Tibial nerve (tissue), 4 donors: ENCODE results near the gene WFDC10A. TPM values are rescaled to one million over a fixed set of nuclear protein-coding genes. Genes with fewer than 3 reads are reported as not detected.
"Not testable (repeated sequence)": the region's sequence is repeated elsewhere in the genome, so short reads cannot be mapped to it uniquely, and the experiment has no call there.

Experiments used
- DNase-seq, 2 donors: peaks; one replicate each; pipeline ENCODE4 v3.0.0-alpha.2; 2019; ENCODE audit warnings: low spot score in 2 of 2
- H3K27ac ChIP-seq, 4 donors: fragments of 200-600 bp; sonication (generic) in 3 of 4; one replicate each; pipeline ENCODE4 v1.5.1; 2017 to 2019; ENCODE audit warnings: mild to moderate bottlenecking in 1 of 4
- H3K27me3 ChIP-seq, 2 donors: fragments of 200-600 bp; sonication (generic) in 1 of 2; one replicate each; pipeline versions ENCODE4 v1.5.1 to v1.6.0; 2017 to 2019
- H3K36me3 ChIP-seq, 3 donors: fragments of 200-600 bp; sonication (generic); one replicate each; pipeline ENCODE4 v1.5.1; 2018 to 2019
- H3K4me1 ChIP-seq, 4 donors: fragments of 200-600 bp; sonication (generic) in 3 of 4; one replicate each; pipeline ENCODE4 v1.5.1; 2017 to 2019
- H3K4me3 ChIP-seq, 4 donors: fragments of 200-600 bp; sonication (generic) in 3 of 4; one replicate each; pipeline ENCODE4 v1.5.1; 2017 to 2019; ENCODE audit warnings: mild to moderate bottlenecking in 1 of 4, moderate library complexity in 1 of 4
- H3K9me3 ChIP-seq, 4 donors: fragments of 200-600 bp; sonication (generic) in 3 of 4; one replicate each; pipeline ENCODE4 v1.5.1; 2017 to 2019
- EP300 ChIP-seq, 2 donors: sonication (generic); formaldehyde crosslinking; IDR thresholded peaks; one replicate each; pipeline ENCODE4 v1.6.1; 2017; ENCODE audit warnings: antibody characterized with exemption in 2 of 2, mild to moderate bottlenecking in 1 of 2
- POLR2A ChIP-seq, 2 donors: fragments of 450-650 bp; IDR thresholded peaks; one replicate each; pipeline ENCODE4 v1.6.1; 2017; ENCODE audit warnings: antibody characterized with exemption in 2 of 2, mild to moderate bottlenecking in 2 of 2, moderate library complexity in 2 of 2
- WGBS, 2 donors: methylation state at CpG; one replicate each; pipeline ENCODE4 v1.1.5; 2018; 5-methylcytosine and 5-hydroxymethylcytosine counted together
- total RNA-seq, 4 donors: library from RNA; depleted of rRNA; stranded (reverse); fragments of >200 nt; gene quantifications; one replicate each; pipeline ENCODE4 v1.1.0, GENCODE V29; 2016
- TF ChIP-seq, protein P1 (sequence below), 5 experiments: fragments of 200-600 bp in 3 of 5; fragments of 450-650 bp in 2 of 5; sonication (generic) in 3 of 5; IDR thresholded peaks; one replicate each; pipeline ENCODE4 v1.5.1; 2016 to 2019; ENCODE audit warnings: antibody characterized with exemption in 5 of 5, mild to moderate bottlenecking in 3 of 5, moderate library complexity in 2 of 5

WFDC10A gene
- total RNA-seq, 4 donors from 2014 or later: not detected

DNA sequence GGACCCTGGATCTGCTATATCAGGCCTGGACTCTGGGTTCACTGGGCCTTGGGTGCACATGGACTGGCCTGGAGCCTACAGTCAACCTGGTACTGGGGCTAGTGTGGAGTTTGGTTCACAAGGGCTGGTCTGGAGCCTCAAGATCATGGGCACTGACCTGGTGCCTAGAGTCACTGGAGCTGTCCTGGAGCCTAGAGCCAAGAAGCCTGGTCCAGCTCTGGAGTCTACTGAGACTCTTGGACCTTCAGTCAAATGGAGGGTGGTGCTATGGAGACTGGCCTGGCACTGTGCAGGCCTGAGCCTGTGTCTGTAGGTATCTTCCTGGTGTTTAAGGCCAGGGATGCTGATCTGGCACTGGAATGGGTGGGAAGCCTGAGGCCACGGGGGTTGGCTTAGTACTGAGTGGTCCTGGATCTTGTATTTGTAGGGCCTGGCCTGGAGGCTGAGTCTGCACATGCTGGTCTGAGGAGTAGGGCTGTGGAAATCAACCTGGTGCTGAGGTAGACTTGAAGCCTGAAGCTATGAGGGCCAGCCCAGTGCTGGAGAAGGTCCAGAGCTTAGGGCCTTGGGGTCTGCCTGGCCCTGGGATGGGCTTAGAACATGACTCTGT lies 18.0 kb downstream of the WFDC10A start:
- DNase-seq: no peak
- H3K4me1 ChIP-seq: no peaks in the 10 kb centered on the region
- H3K27me3 ChIP-seq: no peaks in the 10 kb centered on the region
- no peaks in the 10 kb centered on the region for H3K36me3 ChIP-seq
- no peak overlapping the region for H3K27ac ChIP-seq
- H3K9me3 ChIP-seq: no peaks in the 10 kb centered on the region
- 57 to 88% methylated on average over 1 of the region's 1 CpG for WGBS, 2 donors
- H3K4me3 ChIP-seq: no peak overlapping the region
- no peak for TF ChIP-seq POLR2A (IDR thresholded peaks at IDR 0.05)
- TF ChIP-seq EP300 (IDR thresholded peaks at IDR 0.05): no peak
- TF ChIP-seq, protein P1, sequence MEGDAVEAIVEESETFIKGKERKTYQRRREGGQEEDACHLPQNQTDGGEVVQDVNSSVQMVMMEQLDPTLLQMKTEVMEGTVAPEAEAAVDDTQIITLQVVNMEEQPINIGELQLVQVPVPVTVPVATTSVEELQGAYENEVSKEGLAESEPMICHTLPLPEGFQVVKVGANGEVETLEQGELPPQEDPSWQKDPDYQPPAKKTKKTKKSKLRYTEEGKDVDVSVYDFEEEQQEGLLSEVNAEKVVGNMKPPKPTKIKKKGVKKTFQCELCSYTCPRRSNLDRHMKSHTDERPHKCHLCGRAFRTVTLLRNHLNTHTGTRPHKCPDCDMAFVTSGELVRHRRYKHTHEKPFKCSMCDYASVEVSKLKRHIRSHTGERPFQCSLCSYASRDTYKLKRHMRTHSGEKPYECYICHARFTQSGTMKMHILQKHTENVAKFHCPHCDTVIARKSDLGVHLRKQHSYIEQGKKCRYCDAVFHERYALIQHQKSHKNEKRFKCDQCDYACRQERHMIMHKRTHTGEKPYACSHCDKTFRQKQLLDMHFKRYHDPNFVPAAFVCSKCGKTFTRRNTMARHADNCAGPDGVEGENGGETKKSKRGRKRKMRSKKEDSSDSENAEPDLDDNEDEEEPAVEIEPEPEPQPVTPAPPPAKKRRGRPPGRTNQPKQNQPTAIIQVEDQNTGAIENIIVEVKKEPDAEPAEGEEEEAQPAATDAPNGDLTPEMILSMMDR (IDR thresholded peaks at IDR 0.05): no peak

DNA sequence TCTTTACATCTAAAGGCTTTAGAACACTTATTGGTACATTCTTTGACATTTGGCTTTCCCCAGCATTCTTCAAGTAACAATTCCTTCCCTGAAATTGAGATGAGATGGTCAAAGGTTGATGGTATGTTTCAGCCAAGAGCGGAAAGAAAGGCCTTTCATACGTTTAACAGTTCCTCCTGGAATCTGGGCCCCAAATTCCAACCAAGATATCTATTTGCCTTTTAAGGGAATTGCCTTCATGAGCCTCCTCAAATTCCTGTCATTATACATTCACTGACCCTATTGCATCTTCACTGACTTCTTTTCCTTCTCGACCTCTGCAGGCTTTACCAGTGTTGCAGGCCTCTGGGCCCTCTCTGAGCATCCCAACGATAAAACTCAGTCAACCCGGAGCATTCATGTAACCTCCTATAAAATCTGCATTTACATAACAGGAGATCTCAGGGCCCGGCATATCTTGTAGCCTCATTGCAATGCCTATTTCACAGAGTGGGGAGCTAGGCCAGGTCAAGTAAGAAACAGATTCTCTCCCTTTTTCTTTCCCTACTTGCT lies 19.8 kb downstream of the WFDC10A start:
- no peaks in the 10 kb centered on the region for H3K36me3 ChIP-seq
- no peak overlapping the region for H3K4me3 ChIP-seq
- H3K9me3 ChIP-seq: no peaks in the 10 kb centered on the region
- no peak overlapping the region for H3K27ac ChIP-seq
- 67 to 83% methylated on average over 6 of the region's 6 CpGs for WGBS, 2 donors
- TF ChIP-seq EP300 (IDR thresholded peaks at IDR 0.05) (no peak), POLR2A (IDR thresholded peaks at IDR 0.05) (no peak)
- TF ChIP-seq, protein P1 (IDR thresholded peaks at IDR 0.05): no peak
- H3K4me1 ChIP-seq: no peaks in the 10 kb centered on the region
- H3K27me3 ChIP-seq: no peaks in the 10 kb centered on the region
- no peak for DNase-seq

GRCh38 chr20:45651726-45652125 lies 22.2 kb downstream of the WFDC10A start:
- H3K36me3 ChIP-seq, H3K4me3 ChIP-seq, H3K27me3 ChIP-seq, H3K27ac ChIP-seq, DNase-seq, H3K9me3 ChIP-seq, H3K4me1 ChIP-seq: not testable (repeated sequence)
- 85 to 87% methylated on average over 7 of the region's 7 CpGs for WGBS, 2 donors

GRCh38 chr20:45657038-45657437 lies 27.5 kb downstream of the WFDC10A start:
- not testable (repeated sequence) for H3K4me3 ChIP-seq, H3K36me3 ChIP-seq, H3K27ac ChIP-seq, H3K9me3 ChIP-seq, DNase-seq, H3K4me1 ChIP-seq, H3K27me3 ChIP-seq
- 82 to 96% methylated on average over 3 of the region's 3 CpGs for WGBS, 2 donors

DNA sequence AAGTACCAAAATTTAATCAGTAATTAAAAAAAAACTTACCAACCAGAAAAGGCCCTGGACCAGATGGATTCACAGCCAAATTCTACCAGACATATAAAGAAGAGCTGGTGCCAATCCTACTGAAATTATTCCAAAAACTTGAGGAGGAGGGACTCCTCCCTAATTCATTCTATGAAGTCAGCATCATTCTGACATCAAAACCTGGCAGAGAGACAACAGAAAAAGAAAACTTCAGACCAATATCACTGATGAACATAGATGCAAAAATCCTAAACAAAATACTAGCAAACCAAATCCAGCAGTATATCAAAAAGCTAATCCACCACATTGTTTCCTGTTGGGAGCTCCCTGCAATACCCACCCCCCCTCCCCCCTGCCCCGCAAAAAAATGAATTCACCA lies 40.6 kb downstream of the WFDC10A start, which contains the start of gene WFDC11:
TSS of gene WFDC11 (minus strand) at position 101 of the 400 bp plus-strand sequence. CDS start 19,639 bp downstream, outside the sequence.
- Histone ChIP-seq H3K4me1 (no peaks in the 10 kb centered on the region), H3K27ac (no peak within 1 kb of the TSS), H3K4me3 (no peak within 1 kb of the TSS), H3K36me3 (no peaks in the 10 kb centered on the region), H3K9me3 (peaks cover 0 to 10% (median 3%) of the 10 kb centered on the region in 4 donors), H3K27me3 (no peaks in the 10 kb centered on the region)
- WGBS, 2 donors: 59 to 67% methylated on average over 1 of the region's 1 CpG
- DNase-seq: no peak
- TF ChIP-seq, protein P1 (IDR thresholded peaks at IDR 0.05): no peak
- TF ChIP-seq POLR2A (IDR thresholded peaks at IDR 0.05) (no peak), EP300 (IDR thresholded peaks at IDR 0.05) (no peak)

GRCh38 chr20:45672765-45673164 lies 43.2 kb downstream of the WFDC10A start:
- H3K27ac ChIP-seq: no peak overlapping the region
- H3K9me3 ChIP-seq: peaks cover 0 to 28% (median 3%) of the 10 kb centered on the region in 4 donors
- DNase-seq: no peak
- H3K27me3 ChIP-seq: no peaks in the 10 kb centered on the region
- TF ChIP-seq, protein P1 (IDR thresholded peaks at IDR 0.05): no peak
- TF ChIP-seq POLR2A (IDR thresholded peaks at IDR 0.05) (no peak), EP300 (IDR thresholded peaks at IDR 0.05) (no peak)
- no peaks in the 10 kb centered on the region for H3K4me1 ChIP-seq
- H3K4me3 ChIP-seq: no peak overlapping the region
- H3K36me3 ChIP-seq: no peaks in the 10 kb centered on the region
